ENCODE data around the gene AMOT. TPM values are rescaled to one million over a fixed set of nuclear protein-coding genes. Genes with fewer than 3 reads are reported as not detected.

Gene AMOT
- total and polyA plus RNA-seq, 2 experiments from 2014 or later = 12.5 to 22.4 TPM

- Histone ChIP-seq H3K27ac (no peak overlapping the region), H3K36me3 (no peaks in the 10 kb centered on the region), H3K4me1 (ENCODE audit: low read depth) (peaks cover 12% of the 10 kb centered on the region), H3K9me3 (ENCODE audit: low read depth) (no peaks in the 10 kb centered on the region), H3K27me3 (no peaks in the 10 kb centered on the region), H3K4me3 (no peak overlapping the region)
- TF ChIP-seq CTCF (IDR thresholded peaks at IDR 0.05; ENCODE audit: low read depth, low read length) = no peak
- DNase-seq (ENCODE audit: low read depth in 1 of 2, low spot score in 1 of 2) = no peak
These were observed 26.1 kb downstream of the AMOT start for GRCh38 chrX:112814496-112814895.

GRCh38 chrX:112812741-112813140, 27.9 kb downstream of the AMOT start:
- H3K4me3 ChIP-seq = no peak overlapping the region
- TF ChIP-seq CTCF (IDR thresholded peaks at IDR 0.05; ENCODE audit: low read depth, low read length) = no peak
- no peaks in the 10 kb centered on the region for H3K27me3 ChIP-seq
- H3K4me1 ChIP-seq (ENCODE audit: low read depth) = peaks cover 4% of the 10 kb centered on the region
- H3K36me3 ChIP-seq = no peaks in the 10 kb centered on the region
- no peak for DNase-seq (ENCODE audit: low read depth in 1 of 2, low spot score in 1 of 2)
- no peaks in the 10 kb centered on the region for H3K9me3 ChIP-seq (ENCODE audit: low read depth)
- no peak overlapping the region for H3K27ac ChIP-seq

- Histone ChIP-seq H3K27ac (no peak overlapping the region), H3K36me3 (no peaks in the 10 kb centered on the region), H3K4me1 (ENCODE audit: low read depth) (peaks cover 4% of the 10 kb centered on the region), H3K27me3 (no peaks in the 10 kb centered on the region), H3K4me3 (no peak overlapping the region), H3K9me3 (ENCODE audit: low read depth) (no peaks in the 10 kb centered on the region)
- no peak for TF ChIP-seq CTCF (IDR thresholded peaks at IDR 0.05; ENCODE audit: low read depth, low read length)
- no peak for DNase-seq (ENCODE audit: low read depth in 1 of 2, low spot score in 1 of 2)
These were observed 31.9 kb downstream of the AMOT start for GRCh38 chrX:112808651-112809195.

GRCh38 chrX:112808007-112808406, 32.6 kb downstream of the AMOT start:
- H3K9me3 ChIP-seq (ENCODE audit: low read depth) = no peaks in the 10 kb centered on the region
- TF ChIP-seq CTCF (IDR thresholded peaks at IDR 0.05; ENCODE audit: low read depth, low read length) = no peak
- no peak overlapping the region for H3K4me3 ChIP-seq
- no peaks in the 10 kb centered on the region for H3K36me3 ChIP-seq
- H3K27ac ChIP-seq = no peak overlapping the region
- DNase-seq (ENCODE audit: low read depth in 1 of 2, low spot score in 1 of 2) = no peak
- H3K27me3 ChIP-seq = no peaks in the 10 kb centered on the region
- peaks cover 4% of the 10 kb centered on the region for H3K4me1 ChIP-seq (ENCODE audit: low read depth)

- H3K27ac ChIP-seq = no peak overlapping the region
- no peak for TF ChIP-seq CTCF (IDR thresholded peaks at IDR 0.05; ENCODE audit: low read depth, low read length)
- peaks cover 3% of the 10 kb centered on the region for H3K36me3 ChIP-seq
- no peak overlapping the region for H3K4me3 ChIP-seq
- H3K4me1 ChIP-seq (ENCODE audit: low read depth) = no peaks in the 10 kb centered on the region
- H3K27me3 ChIP-seq = no peaks in the 10 kb centered on the region
- H3K9me3 ChIP-seq (ENCODE audit: low read depth) = no peaks in the 10 kb centered on the region
- DNase-seq (ENCODE audit: low read depth in 1 of 2, low spot score in 1 of 2) = no peak
These were observed 37.6 kb downstream of the AMOT start for GRCh38 chrX:112803060-112803459.

GRCh38 chrX:112802541-112802940, 38.1 kb downstream of the AMOT start:
- H3K27me3 ChIP-seq = no peaks in the 10 kb centered on the region
- TF ChIP-seq CTCF (IDR thresholded peaks at IDR 0.05; ENCODE audit: low read depth, low read length) = no peak
- H3K27ac ChIP-seq = no peak overlapping the region

More at GRCh38 chrX:112802541-112802940, 38.1 kb downstream of the AMOT start:
- no peak for DNase-seq (ENCODE audit: low read depth in 1 of 2, low spot score in 1 of 2)
- no peak overlapping the region for H3K4me3 ChIP-seq
- H3K9me3 ChIP-seq (ENCODE audit: low read depth) = no peaks in the 10 kb centered on the region
- no peaks in the 10 kb centered on the region for H3K4me1 ChIP-seq (ENCODE audit: low read depth)
- H3K36me3 ChIP-seq = peaks cover 3% of the 10 kb centered on the region

Measured in cardiac muscle cell (in vitro differentiated cells and primary cell).